Tibial nerve (tissue), 4 donors: ENCODE measurements around the gene PXN.

Experiments used
- EP300 ChIP-seq, 2 donors: sonication (generic); formaldehyde crosslinking; IDR thresholded peaks; one replicate each; pipeline ENCODE4 v1.6.1; 2017; ENCODE audit warnings: antibody characterized with exemption in 2 of 2, mild to moderate bottlenecking in 1 of 2
- POLR2A ChIP-seq, 2 donors: fragments of 450-650 bp; IDR thresholded peaks; one replicate each; pipeline ENCODE4 v1.6.1; 2017; ENCODE audit warnings: antibody characterized with exemption in 2 of 2, mild to moderate bottlenecking in 2 of 2, moderate library complexity in 2 of 2
- TF ChIP-seq, protein P1 (sequence below), 5 experiments: fragments of 200-600 bp in 3 of 5; fragments of 450-650 bp in 2 of 5; sonication (generic) in 3 of 5; IDR thresholded peaks; one replicate each; pipeline ENCODE4 v1.5.1; 2016 to 2019; ENCODE audit warnings: antibody characterized with exemption in 5 of 5, mild to moderate bottlenecking in 3 of 5, moderate library complexity in 2 of 5

DNA sequence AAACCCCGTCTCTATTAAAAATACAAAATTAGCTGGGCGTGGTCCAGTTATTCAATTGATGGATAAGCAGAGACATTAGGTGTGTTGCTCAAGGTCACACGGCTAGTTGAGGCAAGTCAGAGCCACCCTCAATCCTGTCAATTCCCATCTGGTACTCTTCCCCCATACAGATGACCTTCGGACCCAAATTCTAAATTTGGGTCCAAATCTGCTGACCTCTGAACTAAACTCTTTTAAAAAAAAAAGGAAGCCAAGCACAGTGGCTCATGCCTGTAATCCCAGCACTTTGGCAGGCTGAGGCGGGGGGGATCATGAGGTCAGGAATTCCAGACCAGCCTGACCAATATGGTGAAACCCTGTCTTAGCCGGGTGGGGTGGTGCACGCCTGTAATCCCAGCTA is 94.9 kb downstream of the PXN start:
- TF ChIP-seq POLR2A (IDR thresholded peaks at IDR 0.05) (no peak), EP300 (IDR thresholded peaks at IDR 0.05) (no peak)
- TF ChIP-seq, protein P1, sequence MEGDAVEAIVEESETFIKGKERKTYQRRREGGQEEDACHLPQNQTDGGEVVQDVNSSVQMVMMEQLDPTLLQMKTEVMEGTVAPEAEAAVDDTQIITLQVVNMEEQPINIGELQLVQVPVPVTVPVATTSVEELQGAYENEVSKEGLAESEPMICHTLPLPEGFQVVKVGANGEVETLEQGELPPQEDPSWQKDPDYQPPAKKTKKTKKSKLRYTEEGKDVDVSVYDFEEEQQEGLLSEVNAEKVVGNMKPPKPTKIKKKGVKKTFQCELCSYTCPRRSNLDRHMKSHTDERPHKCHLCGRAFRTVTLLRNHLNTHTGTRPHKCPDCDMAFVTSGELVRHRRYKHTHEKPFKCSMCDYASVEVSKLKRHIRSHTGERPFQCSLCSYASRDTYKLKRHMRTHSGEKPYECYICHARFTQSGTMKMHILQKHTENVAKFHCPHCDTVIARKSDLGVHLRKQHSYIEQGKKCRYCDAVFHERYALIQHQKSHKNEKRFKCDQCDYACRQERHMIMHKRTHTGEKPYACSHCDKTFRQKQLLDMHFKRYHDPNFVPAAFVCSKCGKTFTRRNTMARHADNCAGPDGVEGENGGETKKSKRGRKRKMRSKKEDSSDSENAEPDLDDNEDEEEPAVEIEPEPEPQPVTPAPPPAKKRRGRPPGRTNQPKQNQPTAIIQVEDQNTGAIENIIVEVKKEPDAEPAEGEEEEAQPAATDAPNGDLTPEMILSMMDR (IDR thresholded peaks at IDR 0.05): no peak
